ENCODE measurements around the gene PLCB2. TPM values are rescaled to one million over a fixed set of nuclear protein-coding genes. Genes with fewer than 3 reads are reported as not detected.

PLCB2 gene
- total RNA-seq, 1 experiment from 2014 or later: 7.4 TPM

- no peak overlapping the region for H3T11ph ChIP-seq (ENCODE audit: low read length)
- no peak overlapping the region for H2BK120ac ChIP-seq (ENCODE audit: low read depth, low read length, poor library complexity, severe bottlenecking)
- no peak overlapping the region for H3K18ac ChIP-seq (ENCODE audit: insufficient read length, low read depth, low read length)
- H3K23me2 ChIP-seq (ENCODE audit: insufficient read length, low read depth, low read length, poor library complexity, severe bottlenecking): no peaks in the 10 kb centered on the region
- no peak overlapping the region for H3K56ac ChIP-seq (ENCODE audit: insufficient read length, low read depth, low read length)
- no peak overlapping the region for H4K91ac ChIP-seq (ENCODE audit: insufficient read length, low read depth, low read length)
- Mint-ChIP-seq H3K4me1 (peaks cover 3 to 37% of the 10 kb centered on the region in 2 experiments), H3K9me3 (no peaks in the 10 kb centered on the region; a peak in 1 of 5 replicates), H3K27me3 (ENCODE audit: low read depth) (peaks cover 8% of the 10 kb centered on the region), H3K36me3 (ENCODE audit: insufficient read depth in 1 of 3, low read depth in 3 of 3) (peaks cover 0 to 11% (median 2%) of the 10 kb centered on the region in 3 experiments; a peak in 2 of 7 replicates), H3K4me3 (no peak overlapping the region; a peak in 1 of 5 replicates), H3K27ac (no peak overlapping the region; a peak in 1 of 7 replicates)
- WGBS (ENCODE audit: extremely low coverage, insufficient read length, low lambda C conversion rate): no CpG with 5 or more reads among the region's 9 CpGs
- no peaks in the 10 kb centered on the region for H4K20me1 ChIP-seq (ENCODE audit: control insufficient read depth, insufficient read depth, insufficient read length)
- H3K27me3 ChIP-seq (ENCODE audit: insufficient read depth, low read length): no peaks in the 10 kb centered on the region
- H3K9ac ChIP-seq (ENCODE audit: extremely low read depth, insufficient read length, low read length): no peak overlapping the region
- H4K8ac ChIP-seq (replicated peaks; ENCODE audit: insufficient read length, low read depth, low read length): no peak overlapping the region
- H2BK20ac ChIP-seq (ENCODE audit: low read depth, low read length, poor library complexity, severe bottlenecking): no peak overlapping the region
- TF ChIP-seq CTCF (conservative IDR thresholded peaks at IDR 0.05): peak; percentile 18; the same call in 2 of the 3 replicates
- H3K4me1 ChIP-seq (ENCODE audit: insufficient read depth, low read length): no peaks in the 10 kb centered on the region
- H3K79me1 ChIP-seq (ENCODE audit: insufficient read depth, low read depth, low read length, poor library complexity, severe bottlenecking): no peaks in the 10 kb centered on the region
- no peak overlapping the region for H3K14ac ChIP-seq (ENCODE audit: insufficient read depth, low read length)
- H3K27ac ChIP-seq (ENCODE audit: insufficient read length, low read depth, low read length): no peak overlapping the region
- H3K23ac ChIP-seq (ENCODE audit: insufficient read length, low read depth, low read length): no peak overlapping the region
- no peaks in the 10 kb centered on the region for H3K79me2 ChIP-seq (ENCODE audit: insufficient read depth, low read length)
- no peak overlapping the region for H2BK5ac ChIP-seq (ENCODE audit: insufficient read length, low read length)
- H2AFZ ChIP-seq (ENCODE audit: low read length): no peak overlapping the region
- no peak overlapping the region for H4K5ac ChIP-seq (ENCODE audit: insufficient read length, low read depth, low read length)
- no peak overlapping the region for H2BK12ac ChIP-seq (ENCODE audit: insufficient read length, low read depth, low read length)
- H2BK15ac ChIP-seq (ENCODE audit: low read depth, low read length): no peak overlapping the region
- H3K4ac ChIP-seq (ENCODE audit: low read depth, low read length): no peak overlapping the region
- H2AK5ac ChIP-seq (ENCODE audit: insufficient read length, low read length): no peak overlapping the region
- no peaks in the 10 kb centered on the region for H3K9me3 ChIP-seq (ENCODE audit: control insufficient read depth, low read depth, low read length)
- no peak for DNase-seq
- H3K4me2 ChIP-seq (ENCODE audit: insufficient read depth, insufficient read length, low read length): no peak overlapping the region
These were observed 34.3 kb downstream of the PLCB2 start for GRCh38 chr15:40273428-40273827.

Measured in H9 (cell line).